ENCODE data around the gene SH3BP1.
"Not testable (repeated sequence)": the region's sequence is repeated elsewhere in the genome, so short reads cannot be mapped to it uniquely, and the experiment has no call there.

The SH3BP1 gene, protein sequence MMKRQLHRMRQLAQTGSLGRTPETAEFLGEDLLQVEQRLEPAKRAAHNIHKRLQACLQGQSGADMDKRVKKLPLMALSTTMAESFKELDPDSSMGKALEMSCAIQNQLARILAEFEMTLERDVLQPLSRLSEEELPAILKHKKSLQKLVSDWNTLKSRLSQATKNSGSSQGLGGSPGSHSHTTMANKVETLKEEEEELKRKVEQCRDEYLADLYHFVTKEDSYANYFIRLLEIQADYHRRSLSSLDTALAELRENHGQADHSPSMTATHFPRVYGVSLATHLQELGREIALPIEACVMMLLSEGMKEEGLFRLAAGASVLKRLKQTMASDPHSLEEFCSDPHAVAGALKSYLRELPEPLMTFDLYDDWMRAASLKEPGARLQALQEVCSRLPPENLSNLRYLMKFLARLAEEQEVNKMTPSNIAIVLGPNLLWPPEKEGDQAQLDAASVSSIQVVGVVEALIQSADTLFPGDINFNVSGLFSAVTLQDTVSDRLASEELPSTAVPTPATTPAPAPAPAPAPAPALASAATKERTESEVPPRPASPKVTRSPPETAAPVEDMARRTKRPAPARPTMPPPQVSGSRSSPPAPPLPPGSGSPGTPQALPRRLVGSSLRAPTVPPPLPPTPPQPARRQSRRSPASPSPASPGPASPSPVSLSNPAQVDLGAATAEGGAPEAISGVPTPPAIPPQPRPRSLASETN

DNA sequence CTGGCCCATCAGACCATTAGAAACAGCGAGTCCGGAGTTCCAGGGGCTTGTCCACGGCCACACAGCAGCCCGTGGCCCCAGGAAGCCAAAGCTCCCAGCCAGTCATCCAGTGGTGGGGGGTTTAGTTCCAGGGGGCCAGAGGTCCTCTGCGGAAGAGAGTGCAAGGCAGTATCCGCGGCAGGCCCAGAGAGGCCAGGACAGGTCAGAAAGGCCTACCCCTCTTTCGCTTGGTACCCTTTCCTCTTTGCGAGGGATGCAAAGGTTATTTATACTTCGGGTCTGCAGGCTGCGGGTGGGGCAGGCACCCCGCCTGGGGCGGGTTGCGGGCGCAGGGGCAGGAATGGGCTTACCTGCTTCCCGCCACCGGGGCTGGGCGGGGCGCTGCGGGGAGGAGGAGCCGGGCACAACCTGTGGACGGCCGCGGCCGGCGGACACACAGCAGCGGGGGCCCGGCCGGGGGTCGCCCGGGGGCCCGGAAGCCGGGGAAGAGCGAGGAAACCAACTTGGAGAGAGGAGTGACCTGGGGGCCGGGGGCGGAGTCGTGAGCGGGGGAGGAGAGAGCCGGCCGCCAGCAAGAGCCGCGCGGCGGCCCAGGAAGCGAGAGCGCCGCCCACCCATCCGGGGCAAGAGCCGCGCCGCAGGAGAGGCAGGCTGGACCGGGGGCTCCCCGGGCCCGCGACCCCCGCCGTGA lies at the start of gene SH3BP1:
SH3BP1 (plus strand) TSS at position 600 of the 691 bp plus-strand sequence. CDS start 119 bp downstream, outside the sequence.
- DNase-seq, result peak; percentile 21

DNA sequence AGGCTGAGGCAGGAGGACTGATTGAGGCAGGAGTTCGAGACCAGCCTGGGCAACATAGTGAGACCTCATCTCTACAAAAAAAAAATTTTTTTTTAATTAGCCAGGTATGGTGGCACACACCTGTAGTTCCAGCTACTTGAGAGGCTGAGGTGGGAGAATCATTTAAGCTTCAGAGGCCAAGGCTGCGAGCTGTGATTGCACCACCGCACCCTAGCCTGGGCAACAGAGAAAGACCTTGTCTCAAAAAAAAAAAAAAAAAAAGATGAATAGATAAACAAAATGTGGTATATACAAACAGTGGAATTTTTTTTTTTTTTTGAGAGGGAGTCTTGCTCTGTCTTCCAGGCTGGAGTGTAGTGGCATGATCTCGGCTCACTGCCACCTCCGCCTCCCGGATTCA lies 48.4 kb upstream of the SH3BP1 start:
- DNase-seq, result not testable (repeated sequence)

- no peak for DNase-seq
Measured at GRCh38 chr22:37591823-37592404, 47.6 kb upstream of the SH3BP1 start.

DNA sequence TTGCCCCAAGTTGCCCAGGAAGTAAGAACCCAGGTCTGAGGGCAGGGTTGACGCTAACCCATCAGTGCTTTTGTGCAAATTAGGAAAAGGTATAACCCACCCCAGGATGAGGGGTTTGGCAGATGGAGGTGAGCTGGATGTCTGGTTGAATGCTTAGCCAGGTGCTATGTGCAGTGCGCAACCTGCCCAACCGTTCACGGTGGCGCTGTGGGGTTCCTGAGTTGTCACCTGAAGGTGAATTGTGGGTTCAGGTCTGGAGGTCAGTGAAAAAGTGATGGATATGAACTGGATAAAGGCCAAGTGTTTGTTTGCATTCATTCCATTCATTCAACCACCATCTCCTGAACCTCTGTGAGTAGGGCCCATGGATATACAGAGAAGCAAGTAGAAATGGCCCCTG lies 45.2 kb upstream of the SH3BP1 start:
- no peak for DNase-seq

DNA sequence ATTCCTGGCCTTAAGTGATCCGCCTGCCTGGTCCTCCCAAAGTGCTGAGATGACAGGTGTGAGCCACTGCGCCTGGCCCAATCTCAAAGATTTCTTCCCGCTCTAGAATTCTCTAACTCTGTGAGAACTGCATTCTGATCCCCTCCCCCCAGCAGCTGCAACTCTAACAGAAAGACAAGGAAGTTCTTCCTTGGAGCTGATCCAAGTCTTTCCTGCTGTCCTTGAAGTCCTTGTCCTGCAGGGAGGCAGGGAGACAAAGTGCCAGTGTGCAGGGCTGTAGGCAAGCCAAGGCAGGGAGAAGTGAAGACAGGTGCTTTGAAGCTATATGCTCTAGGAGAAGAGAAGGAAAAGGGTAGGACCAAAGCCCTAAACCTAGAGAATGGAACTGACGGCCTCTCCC lies 40.3 kb upstream of the SH3BP1 start:
- no peak for DNase-seq

GRCh38 chr22:37601203-37601539 lies 38.3 kb upstream of the SH3BP1 start:
- no peak for DNase-seq

- no peak for DNase-seq
Measured at GRCh38 chr22:37601540-37602442, 37.7 kb upstream of the SH3BP1 start.

DNA sequence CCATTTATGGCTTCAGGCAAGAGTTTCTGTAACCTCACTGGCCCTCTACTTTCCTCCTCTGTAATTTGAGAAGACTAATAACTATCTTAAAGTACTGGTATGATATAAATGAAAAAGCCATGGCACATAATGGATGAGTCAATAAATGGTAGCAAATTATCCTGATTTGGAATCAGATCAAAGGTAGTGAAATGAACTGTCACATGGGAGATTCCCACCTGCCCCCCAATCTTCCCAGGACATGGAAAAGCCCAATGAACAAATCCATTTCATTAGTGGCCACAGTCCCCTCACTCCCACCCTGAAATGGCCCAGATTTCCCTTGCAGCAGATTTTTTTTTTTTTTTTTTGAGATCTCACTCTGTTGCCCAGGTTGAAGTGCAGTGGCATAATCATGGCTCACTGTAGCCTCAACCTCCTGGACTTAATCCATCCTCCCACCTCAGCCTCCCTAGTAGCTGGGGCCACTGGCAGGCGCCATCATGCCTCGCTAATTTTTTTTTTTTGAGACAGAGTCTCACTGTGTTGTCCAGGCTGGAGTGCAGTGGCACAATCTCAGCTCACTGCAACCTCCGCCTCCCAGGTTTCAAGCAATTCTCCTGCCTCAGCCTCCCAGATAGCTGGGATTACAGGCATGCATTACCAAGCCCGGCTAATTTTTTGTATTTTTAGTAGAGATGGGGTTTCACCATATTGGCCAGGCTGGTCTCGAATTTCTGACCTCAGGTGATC lies 36.8 kb upstream of the SH3BP1 start:
- DNase-seq, result not testable (repeated sequence)

GRCh38 chr22:37604074-37604473 lies 35.4 kb upstream of the SH3BP1 start:
- no peak for DNase-seq

GRCh38 chr22:37604875-37605274 lies 34.6 kb upstream of the SH3BP1 start:
- DNase-seq, result no peak

GRCh38 chr22:37607010-37607934 lies 32.2 kb upstream of the SH3BP1 start:
- peak; percentile 36 for DNase-seq

GRCh38 chr22:37607935-37608476 lies 31.5 kb upstream of the SH3BP1 start:
- DNase-seq, result no peak

DNA sequence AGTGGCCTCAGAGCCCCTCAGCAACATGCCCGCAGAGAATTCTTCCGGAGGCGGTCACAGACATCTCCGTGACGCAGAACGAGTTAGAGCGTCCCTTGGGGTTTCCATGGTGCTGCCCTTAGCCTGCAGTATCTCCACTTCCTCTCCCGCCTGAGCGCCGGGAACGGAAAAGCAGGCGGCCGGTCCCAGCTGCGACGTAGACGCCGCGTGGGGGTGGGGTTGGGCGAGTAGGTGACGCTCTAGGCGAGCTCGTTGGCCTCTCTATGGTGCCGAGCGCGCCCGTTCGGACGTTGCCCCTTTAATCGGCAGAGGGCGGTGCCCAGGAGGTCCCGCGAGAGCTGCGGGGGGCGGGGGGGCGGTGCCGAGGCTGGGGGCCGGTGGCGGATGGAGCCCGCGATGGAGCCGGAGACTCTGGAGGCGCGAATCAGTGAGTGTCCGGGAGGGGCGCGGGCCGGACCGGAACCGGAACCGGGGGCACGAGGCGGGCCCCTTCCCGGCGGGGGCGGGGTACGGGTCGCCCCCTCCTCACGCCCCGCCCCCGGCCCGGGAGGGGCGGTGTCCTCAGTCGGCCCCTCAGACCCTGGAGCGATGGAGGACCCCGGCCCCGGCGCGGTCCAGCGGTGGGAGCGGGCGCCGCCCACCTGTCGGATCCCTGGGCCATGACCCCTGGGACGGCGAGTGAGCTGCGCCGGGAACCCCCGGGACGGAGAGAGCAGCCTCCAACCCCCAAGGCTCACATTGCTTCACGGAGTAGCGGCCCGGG lies 30.8 kb upstream of the SH3BP1 start, which contains the start of gene GGA1:
GGA1 (plus strand) TSS at position 358 of the 763 bp plus-strand sequence; CDS start at position 385, 27 bp downstream.
- DNase-seq, result peak; percentile 90

DNA sequence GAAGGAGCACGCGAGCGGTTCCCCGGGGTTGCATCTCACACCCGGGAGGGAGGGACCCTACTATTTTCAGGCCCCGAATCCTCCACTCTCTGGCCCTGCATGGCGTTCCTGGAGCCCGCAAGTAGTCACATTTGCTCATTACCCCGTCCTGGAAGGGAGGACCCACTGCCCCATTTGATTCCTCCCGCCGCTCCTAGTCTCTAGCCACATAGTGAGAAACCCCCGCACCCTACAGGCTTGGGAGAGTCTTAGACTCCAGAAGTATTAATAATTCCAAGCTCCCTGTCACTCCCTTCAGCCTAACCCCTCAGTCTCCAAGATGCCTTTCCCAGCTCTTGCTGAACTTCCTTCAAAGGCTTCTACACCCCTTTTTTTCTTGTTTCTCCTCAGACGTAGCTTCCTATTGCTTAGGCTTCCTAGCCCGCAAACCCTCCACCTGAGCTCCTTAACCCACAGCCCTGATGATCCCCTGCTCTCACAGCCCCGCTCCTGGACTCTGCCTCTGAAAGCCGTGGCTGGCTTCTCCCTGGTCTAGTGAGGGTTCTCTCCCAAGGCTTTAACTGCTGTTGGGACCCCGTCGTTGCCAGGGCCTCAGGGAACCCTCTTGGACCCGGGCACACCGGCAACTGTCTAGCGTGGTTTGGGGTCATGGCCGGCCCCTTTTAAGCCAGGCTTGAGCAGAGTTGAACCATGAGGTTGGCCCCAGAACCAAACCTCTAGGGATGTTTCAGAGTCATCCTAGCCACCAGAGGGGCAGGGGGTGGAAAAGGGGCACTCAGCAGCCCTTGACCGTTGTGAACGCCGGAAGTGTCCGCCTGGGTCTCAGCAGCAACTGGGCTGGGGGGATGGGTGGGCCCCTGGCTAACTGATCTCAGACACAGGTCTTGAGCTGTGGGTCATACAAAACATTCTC lies 30.0 kb upstream of the SH3BP1 start:
- no peak for DNase-seq

- not testable (repeated sequence) for DNase-seq
Measured at GRCh38 chr22:37610153-37610475, 29.4 kb upstream of the SH3BP1 start.

DNA sequence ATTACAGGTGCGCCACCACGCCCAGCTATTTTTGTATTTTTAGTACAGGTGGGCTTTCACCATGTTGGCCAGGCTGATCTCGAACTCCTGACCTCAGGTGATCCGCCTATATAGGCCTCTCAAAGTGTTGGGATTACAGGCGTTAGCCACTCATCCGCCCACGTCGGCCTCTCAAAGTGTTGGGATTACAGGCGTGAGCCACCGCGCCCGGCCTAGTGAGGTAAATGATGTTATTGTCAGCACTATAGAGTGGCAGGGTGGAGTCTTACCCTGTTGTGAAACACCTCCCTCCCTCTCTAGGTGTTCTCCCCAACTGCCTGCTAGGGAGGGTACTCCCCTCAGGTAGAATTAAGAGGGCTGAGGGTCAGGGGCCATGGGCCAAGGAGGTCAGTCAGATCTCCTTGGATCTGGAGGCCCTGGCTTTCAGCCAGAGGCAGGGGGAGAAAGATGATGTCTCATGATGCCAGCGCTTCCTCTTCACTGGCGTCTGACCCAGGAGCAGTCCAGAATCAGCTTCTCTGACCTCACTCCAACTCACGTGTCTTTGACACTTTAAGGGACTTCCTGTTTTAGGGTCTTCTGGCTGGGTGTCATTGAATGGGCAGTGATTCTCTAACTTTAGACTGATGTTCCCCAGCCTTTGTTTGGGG lies 28.9 kb upstream of the SH3BP1 start:
- DNase-seq, result no peak

DNA sequence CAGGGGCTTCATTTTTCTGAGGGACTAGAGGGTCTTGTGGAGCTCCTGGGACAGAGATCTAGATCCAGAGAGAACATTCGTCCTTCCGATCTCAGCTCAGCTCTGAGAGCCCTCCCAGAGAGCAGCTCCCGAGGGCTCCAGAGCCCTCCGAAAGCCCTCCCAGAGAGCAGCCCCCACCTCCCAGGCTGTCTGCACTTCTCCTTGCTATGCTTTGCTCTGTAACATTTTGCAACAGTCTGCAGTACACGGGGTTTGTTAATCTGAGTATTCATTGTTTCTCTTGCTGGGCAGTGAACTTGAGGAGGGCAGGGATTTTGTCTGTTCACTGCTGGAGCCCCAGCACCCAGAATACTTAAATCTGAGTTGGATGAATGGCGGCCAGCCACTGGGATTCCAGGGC lies 28.3 kb upstream of the SH3BP1 start:
- no peak for DNase-seq

All from T1000 (cell line).